ENCODE results near the gene CD58. TPM values are rescaled to one million over a fixed set of nuclear protein-coding genes. Genes with fewer than 3 reads are reported as not detected.

The CD58 gene
- total and polyA plus RNA-seq, 9 of the 15 experiments (the other 6 are each of a cell fraction or from before 2014, with no cell fraction given): 18.1 to 113 (median 37.4) TPM

GRCh38 chr1:116570358-116571214 lies at the start of gene CD58 (continued):
- TF ChIP-seq PCBP1 (IDR thresholded peaks at IDR 0.05; ENCODE audit: low read depth, low read length, poor library complexity, severe bottlenecking) (peak; percentile 44), XRCC3 (IDR thresholded peaks at IDR 0.05) (no peak), ZNF592 (IDR thresholded peaks at IDR 0.05) (peak; percentile 72; the same call in 1 of the 2 replicates), MXI1 (IDR thresholded peaks at IDR 0.05; ENCODE audit: low read depth, low read length) (no peak), ZNF644 (tag; IDR thresholded peaks at IDR 0.05; ENCODE audit: low read depth) (no peak; the same call in 1 of the 2 replicates), MLLT1 (IDR thresholded peaks at IDR 0.05) (peak in 1 of 2 experiments; percentile 63; a peak in 2 of 4 replicates)
- TF ChIP-seq, protein P1, sequence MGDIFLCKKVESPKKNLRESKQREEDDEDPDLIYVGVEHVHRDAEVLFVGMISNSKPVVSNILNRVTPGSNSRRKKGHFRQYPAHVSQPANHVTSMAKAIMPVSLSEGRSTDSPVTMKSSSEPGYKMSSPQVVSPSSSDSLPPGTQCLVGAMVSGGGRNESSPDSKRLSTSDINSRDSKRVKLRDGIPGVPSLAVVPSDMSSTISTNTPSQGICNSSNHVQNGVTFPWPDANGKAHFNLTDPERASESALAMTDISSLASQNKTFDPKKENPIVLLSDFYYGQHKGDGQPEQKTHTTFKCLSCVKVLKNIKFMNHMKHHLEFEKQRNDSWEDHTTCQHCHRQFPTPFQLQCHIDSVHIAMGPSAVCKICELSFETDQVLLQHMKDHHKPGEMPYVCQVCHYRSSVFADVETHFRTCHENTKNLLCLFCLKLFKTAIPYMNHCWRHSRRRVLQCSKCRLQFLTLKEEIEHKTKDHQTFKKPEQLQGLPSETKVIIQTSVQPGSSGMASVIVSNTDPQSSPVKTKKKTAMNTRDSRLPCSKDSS (IDR thresholded peaks at IDR 0.05; ENCODE audit: low read depth, partially characterized antibody): no peak
- TF ChIP-seq, protein P2, sequence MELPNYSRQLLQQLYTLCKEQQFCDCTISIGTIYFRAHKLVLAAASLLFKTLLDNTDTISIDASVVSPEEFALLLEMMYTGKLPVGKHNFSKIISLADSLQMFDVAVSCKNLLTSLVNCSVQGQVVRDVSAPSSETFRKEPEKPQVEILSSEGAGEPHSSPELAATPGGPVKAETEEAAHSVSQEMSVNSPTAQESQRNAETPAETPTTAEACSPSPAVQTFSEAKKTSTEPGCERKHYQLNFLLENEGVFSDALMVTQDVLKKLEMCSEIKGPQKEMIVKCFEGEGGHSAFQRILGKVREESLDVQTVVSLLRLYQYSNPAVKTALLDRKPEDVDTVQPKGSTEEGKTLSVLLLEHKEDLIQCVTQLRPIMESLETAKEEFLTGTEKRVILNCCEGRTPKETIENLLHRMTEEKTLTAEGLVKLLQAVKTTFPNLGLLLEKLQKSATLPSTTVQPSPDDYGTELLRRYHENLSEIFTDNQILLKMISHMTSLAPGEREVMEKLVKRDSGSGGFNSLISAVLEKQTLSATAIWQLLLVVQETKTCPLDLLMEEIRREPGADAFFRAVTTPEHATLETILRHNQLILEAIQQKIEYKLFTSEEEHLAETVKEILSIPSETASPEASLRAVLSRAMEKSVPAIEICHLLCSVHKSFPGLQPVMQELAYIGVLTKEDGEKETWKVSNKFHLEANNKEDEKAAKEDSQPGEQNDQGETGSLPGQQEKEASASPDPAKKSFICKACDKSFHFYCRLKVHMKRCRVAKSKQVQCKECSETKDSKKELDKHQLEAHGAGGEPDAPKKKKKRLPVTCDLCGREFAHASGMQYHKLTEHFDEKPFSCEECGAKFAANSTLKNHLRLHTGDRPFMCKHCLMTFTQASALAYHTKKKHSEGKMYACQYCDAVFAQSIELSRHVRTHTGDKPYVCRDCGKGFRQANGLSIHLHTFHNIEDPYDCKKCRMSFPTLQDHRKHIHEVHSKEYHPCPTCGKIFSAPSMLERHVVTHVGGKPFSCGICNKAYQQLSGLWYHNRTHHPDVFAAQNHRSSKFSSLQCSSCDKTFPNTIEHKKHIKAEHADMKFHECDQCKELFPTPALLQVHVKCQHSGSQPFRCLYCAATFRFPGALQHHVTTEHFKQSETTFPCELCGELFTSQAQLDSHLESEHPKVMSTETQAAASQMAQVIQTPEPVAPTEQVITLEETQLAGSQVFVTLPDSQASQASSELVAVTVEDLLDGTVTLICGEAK (IDR thresholded peaks at IDR 0.05): no peak; the same call in 1 of the 2 replicates
- TF ChIP-seq, protein P2 (CRISPR knock-in tag; IDR thresholded peaks at IDR 0.05): no peak
